NCI-H2196 treated with DMSO at 0.1 percent for 48 hours (cell line): Measurements from ENCODE around the gene ZCCHC9.
"Not testable (repeated sequence)": the region's sequence is repeated elsewhere in the genome, so short reads cannot be mapped to it uniquely, and the experiment has no call there.

ENCODE experiments used
- DNase-seq: peaks from one replicate; lab custom pipeline; 2025; ENCODE audit not compliant: unreplicated experiment; lab: John Stamatoyannopoulos, UW

ZCCHC9 gene

DNA sequence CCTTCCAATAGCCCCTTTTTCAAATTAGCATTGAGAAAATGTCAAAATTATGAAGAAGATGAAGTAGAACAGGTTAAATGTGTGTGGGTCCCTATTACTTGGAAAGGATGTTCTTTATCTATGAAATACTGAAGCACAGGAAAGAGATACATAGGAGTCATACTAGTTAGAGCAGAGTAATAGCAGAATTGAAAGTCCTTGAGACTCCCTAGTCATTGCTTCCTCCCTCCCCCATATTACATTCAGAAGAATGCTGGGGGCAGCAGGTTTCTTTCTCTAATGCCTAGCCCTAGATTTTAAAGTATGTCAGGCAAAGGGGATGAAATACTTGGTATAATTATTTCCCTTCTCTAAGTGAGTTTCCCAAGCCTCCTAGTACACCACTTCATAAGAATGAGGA, 4.4 kb downstream of the ZCCHC9 start:
- no peak for DNase-seq

DNA sequence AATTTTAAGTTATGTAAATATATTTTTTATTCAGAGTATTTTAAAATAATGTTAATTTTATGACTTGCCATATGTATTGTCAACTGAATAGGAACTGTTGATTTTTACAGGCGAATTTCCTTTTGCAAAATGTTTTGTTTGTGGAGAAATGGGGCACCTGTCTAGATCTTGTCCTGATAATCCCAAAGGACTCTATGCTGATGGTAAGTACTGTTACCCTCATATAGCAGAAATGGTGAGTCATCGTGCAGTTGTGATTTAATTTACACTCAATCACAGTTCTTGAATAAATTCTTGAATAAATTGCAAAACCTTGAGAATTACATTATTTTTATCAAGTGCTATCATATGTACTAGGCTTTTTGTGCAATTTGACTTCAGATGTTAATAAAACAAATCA, 7.4 kb downstream of the ZCCHC9 start:
- no peak for DNase-seq

DNA sequence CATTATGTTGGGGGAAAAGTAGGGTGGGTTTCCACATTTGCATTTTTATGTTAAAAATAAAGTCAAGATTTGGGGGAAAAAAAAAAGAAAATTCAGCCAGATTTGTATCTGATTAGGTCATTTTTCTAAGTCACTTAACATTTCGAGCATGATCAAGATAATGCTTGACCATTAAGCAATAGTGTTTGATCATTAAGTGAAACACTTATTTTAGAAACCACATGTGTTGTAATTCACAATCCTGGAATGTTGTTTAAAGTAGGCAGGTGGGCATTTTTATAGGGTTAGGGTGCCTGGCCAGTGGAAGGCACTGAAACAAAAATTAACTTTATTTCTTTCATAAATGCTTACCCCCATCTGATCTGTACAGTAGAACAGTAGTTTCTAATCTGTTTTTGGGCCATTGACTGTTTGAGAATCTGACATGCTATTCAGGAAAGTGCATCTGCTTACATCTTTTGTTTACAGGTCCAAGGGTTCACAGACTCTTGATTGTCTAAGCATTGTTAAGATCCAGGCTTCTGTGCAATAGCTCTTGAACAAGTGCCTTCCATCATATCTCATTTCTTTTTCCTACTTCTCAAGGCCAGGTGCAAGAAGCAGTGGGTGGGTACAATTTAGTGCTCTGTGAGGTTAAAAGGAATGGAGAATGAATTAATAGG, 9.1 kb downstream of the ZCCHC9 start:
- DNase-seq: no peak

- no peak for DNase-seq
These were observed 11.9 kb downstream of the ZCCHC9 start for GRCh38 chr5:81313278-81313677.

DNA sequence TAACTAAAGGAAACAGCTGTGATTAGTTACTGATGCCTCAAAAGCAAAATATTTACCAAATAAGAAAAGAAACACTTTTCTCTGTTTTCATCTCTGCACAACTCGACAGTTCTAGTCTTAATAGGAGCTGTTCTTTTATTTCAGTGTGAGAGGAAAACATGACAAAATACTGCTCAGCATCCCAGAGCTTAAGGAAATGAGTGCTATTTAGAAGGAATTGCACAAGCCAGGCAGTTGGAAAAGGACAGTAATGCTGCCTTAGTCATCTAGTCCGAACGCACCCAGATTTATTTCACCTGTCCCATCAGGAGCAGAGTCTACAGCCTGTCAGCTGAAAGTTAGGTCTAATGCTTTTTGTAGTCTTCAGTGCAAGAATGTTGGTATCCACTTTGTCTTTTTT, 12.3 kb downstream of the ZCCHC9 start:
- no peak for DNase-seq

- DNase-seq: no peak
These were observed 13.2 kb downstream of the ZCCHC9 start for GRCh38 chr5:81314581-81314980.

GRCh38 chr5:81315336-81315735, 13.9 kb downstream of the ZCCHC9 start:
- no peak for DNase-seq

DNA sequence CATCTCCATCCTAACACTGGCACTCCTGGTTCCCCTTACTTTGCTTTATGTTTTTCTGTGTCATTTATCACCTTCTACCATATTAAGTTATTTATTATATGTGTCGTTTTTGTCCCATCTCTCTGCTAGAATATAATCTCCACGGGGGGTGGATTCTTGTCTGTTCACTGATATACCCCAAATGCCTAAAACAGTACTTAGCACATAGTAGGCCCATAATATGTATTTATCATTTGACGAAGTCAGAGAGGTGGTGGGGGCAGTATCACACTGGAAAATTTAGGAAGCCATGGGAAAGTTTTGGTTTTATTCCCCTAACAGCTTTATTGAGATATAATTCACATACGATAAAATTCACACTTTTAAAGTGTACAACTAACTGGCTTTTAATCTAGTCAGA, 14.4 kb downstream of the ZCCHC9 start:
- no peak for DNase-seq

DNA sequence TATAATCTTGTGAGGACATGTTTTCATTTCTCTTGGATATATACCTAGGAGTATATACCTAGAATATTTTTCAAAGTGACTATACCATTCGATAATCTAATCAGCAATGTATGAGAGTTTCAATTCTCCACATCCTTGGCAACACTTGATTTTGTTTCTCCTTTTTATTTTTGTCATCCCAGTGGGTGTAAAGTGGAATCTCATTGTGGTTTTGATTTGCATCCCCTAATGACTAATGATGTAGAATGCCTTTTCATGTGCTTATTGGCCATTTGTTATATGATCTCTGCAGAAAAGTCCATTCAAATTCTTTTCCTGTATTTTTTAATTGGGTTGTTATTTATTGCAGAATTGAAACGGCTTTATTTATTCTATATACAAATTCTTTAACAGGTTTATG, 15.2 kb downstream of the ZCCHC9 start:
- DNase-seq: no peak

- no peak for DNase-seq
These were observed 16.1 kb downstream of the ZCCHC9 start for GRCh38 chr5:81317536-81317935.

DNA sequence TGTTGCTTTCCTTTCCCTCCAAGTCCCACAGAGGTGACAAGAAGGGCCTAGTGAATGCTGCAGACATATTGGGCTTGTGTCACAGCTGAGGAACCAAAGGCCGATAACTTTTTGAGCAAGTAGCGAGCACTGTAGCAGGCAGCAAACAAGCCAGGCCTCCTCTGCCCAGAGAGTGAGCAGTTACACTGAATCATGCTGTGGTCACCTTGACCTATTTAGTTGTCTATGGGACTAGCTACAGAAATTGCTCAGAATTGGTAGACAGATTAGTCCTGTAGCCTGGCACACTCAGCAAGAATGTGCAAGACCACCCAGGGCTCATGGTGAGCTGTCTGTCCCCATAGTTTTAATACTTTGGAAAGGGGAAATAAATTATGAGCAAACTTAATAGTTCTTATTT, 25.2 kb downstream of the ZCCHC9 start:
- DNase-seq: no peak

GRCh38 chr5:81334304-81335061, 33.1 kb downstream of the ZCCHC9 start:
- DNase-seq: no peak

DNA sequence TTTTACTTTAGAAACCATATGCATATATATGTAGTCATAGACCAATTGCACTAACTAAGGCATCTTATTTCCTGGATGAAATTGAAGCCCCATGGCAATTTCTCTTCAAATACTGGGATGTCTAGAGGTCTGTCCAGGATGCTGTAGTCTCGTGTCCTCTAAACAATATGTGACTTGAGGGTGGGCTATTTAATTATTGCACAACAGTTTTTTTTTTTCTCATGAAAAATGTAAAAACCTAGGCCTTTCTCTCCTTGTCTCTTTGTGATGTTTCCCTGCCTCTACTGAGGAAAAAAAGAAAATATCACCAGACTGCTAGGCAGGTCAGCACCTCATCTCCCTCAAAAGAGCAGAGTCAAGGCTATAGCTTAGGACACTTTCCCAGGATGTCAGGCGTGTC, 34.6 kb downstream of the ZCCHC9 start:
- no peak for DNase-seq

DNA sequence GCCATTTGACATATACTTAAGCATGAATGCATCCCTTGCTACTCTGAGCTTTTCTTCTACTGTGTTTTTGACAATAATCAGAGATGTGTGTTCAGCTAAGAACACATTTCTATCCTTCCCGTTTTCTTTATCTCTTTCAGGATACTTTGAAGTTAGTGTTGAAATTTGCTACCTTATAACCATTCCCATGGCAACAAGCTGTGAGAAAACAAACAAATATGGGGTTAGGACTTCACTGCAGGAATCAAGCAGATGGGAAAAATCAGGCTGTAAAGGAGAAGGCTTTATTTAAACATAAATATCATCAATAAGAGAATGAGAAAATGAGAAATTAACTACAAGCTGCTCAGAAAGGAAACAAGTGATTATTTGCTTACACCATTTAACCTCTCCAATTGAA, 35.2 kb downstream of the ZCCHC9 start:
- no peak for DNase-seq

GRCh38 chr5:81337803-81338202, 36.4 kb downstream of the ZCCHC9 start:
- no peak for DNase-seq

- DNase-seq: not testable (repeated sequence)
These were observed 36.8 kb downstream of the ZCCHC9 start for GRCh38 chr5:81338213-81338612.

GRCh38 chr5:81344736-81345135, 43.3 kb downstream of the ZCCHC9 start:
- no peak for DNase-seq

DNA sequence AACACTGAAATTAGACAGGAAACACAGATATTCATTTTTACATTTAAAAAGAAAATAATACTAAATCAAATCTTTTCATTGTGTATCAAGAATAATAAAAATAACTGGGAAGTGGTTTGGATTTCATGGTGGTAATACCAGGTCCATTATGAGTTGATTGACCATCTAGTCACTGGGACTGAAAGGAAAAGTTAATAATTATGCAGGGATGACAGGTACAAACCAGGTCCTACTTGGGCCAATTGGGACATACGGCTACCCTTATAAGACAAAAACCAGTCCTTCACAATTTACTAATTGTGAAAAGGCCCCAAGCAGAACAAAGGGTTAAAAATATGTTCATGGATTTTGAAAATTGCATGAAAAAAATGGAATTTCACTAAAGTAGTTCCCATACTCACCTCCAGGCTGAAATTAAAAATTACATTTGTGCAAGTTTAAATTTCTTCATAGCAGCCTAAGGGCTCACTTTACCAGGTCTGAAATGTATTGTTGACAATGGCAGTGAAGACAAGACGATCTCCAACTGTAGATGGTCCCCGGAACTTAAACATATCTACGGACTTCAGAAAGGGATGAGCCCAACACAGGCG, 44.1 kb downstream of the ZCCHC9 start:
- DNase-seq: no peak

DNA sequence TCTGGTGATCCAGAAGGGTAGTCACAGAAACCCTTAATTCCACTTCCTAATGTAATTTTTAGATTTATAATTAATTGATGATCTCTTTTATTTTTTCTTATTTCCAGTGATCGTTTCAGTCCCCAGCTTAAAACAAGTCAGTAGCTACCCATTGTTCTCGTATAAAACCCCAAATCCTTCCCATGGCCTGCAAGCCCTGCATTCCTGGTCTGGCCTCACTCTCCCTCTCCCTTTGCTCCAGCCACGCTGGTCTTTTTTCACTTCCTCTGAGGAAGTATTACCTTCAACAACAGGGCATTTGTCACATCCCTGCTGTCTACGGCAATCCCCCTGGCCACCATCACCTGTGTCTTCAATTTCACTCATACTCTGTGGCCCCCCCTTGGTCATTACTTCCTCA, 47.8 kb downstream of the ZCCHC9 start:
- no peak for DNase-seq

DNA sequence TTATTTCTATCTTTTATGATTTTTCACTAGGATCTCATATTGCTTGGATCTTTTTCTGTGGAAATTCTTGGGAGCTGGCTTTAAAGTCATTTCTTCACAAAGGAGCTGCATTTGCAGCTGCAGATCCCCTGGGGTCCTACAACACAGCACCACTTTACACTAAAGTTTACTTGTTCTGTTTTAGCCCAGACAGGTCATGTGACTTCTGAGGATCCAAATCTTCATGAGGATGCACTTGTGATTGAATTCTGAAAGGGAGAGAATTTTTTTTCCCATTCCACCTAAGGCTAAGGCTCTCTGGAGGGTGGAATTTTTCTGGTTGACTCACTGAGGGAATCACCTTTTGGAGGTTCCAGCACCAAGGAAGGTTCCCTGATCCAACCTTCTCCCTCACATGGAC, 49.1 kb downstream of the ZCCHC9 start:
- DNase-seq: no peak

- DNase-seq: no peak
These were observed 51.8 kb downstream of the ZCCHC9 start for GRCh38 chr5:81353189-81353588.

DNA sequence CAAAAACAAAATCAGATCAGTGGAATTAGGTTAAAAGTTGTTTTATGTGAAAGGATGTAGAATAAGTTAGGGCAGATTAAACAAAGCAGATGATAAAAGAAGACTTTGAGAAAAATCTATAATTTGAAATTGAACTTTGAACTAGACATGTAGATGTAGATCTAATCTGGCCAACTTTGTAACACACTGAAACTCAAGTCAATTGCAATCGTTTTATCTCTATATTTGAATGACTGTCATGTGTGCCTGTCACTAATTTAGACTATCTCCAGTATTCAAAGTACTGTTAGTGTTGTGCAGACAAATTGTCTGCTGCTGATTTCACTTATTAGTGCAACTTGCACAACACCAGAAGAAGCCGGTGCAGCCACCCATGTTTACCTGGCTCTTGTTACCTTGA, 52.7 kb downstream of the ZCCHC9 start:
- DNase-seq: no peak
